ENCODE results near the gene ZNF497.

Gene ZNF497

DNA sequence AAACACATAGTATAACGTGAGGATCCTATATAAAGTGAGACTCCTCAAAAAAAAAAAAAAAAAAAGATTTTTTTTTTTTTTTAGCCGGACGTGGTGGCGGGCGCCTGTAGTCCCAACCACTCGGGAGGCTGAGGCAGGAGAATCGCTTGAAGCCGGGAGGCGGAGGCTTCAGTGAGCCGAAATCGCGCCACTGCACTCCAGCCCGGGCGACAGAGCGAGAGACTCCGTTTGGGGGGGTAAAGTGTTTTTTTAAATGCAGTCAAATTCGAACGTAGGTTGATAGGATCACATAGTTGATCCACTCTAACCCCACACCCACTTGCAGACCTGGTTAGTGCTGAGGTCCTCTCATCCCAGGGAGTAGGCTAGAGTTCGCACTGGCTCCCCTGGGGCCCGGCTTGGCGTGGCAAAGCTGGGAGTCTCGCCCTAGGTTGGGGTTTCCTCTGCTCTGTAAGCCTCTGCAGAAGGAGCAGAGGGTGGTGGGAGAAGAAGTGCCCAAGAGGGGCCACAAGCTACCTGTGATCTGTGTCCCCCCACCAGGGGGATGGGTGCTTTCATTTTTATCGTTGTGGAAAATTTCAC lies 39.4 kb upstream of the ZNF497 start:
- H3K9ac ChIP-seq (ENCODE audit: low read length), result no peak overlapping the region
- H3F3A ChIP-seq (ENCODE audit: insufficient read depth, low read length), result no peaks in the 10 kb centered on the region
- H2AFZ ChIP-seq (ENCODE audit: low read length), result no peak overlapping the region
- no peaks in the 10 kb centered on the region for H3K9me2 ChIP-seq (replicated peaks; ENCODE audit: insufficient read depth, low read length)
- no peaks in the 10 kb centered on the region for H3K79me2 ChIP-seq (ENCODE audit: low read length)
- H3K4me1 ChIP-seq (ENCODE audit: low read length), result no peaks in the 10 kb centered on the region
- H3K36me3 ChIP-seq (replicated peaks; ENCODE audit: insufficient read depth, low read length), result no peaks in the 10 kb centered on the region
- no peak overlapping the region for H3K4me3 ChIP-seq (ENCODE audit: low read length)
- H3K27ac ChIP-seq (ENCODE audit: low read length), result no peak overlapping the region
- DNase-seq, result no peak
- peaks cover 5% of the 10 kb centered on the region; the same call in 1 of the 2 replicates for H3K27me3 ChIP-seq (replicated peaks; ENCODE audit: insufficient read depth, low read length)
- no peaks in the 10 kb centered on the region for H4K20me1 ChIP-seq (ENCODE audit: insufficient read depth, low read length)
- no peak overlapping the region for H3K4me2 ChIP-seq (ENCODE audit: low read depth, low read length)
- H3K9me3 ChIP-seq (replicated peaks; ENCODE audit: insufficient read depth, low read length), result no peaks in the 10 kb centered on the region
- TF ChIP-seq EZH2 (optimal IDR thresholded peaks at IDR 0.05; ENCODE audit: low read depth, low read length) (no peak), EZH2phosphoT487 (IDR thresholded peaks at IDR 0.05; ENCODE audit: low read length) (no peak)
- TF ChIP-seq, protein P1, sequence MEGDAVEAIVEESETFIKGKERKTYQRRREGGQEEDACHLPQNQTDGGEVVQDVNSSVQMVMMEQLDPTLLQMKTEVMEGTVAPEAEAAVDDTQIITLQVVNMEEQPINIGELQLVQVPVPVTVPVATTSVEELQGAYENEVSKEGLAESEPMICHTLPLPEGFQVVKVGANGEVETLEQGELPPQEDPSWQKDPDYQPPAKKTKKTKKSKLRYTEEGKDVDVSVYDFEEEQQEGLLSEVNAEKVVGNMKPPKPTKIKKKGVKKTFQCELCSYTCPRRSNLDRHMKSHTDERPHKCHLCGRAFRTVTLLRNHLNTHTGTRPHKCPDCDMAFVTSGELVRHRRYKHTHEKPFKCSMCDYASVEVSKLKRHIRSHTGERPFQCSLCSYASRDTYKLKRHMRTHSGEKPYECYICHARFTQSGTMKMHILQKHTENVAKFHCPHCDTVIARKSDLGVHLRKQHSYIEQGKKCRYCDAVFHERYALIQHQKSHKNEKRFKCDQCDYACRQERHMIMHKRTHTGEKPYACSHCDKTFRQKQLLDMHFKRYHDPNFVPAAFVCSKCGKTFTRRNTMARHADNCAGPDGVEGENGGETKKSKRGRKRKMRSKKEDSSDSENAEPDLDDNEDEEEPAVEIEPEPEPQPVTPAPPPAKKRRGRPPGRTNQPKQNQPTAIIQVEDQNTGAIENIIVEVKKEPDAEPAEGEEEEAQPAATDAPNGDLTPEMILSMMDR (IDR thresholded peaks at IDR 0.05; ENCODE audit: low read length), result no peak

- Histone ChIP-seq H2AFZ (ENCODE audit: low read length) (no peak overlapping the region), H3K36me3 (replicated peaks; ENCODE audit: insufficient read depth, low read length) (no peaks in the 10 kb centered on the region)
Measured at GRCh38 chr19:58400916-58401839, 38.6 kb upstream of the ZNF497 start.

GRCh38 chr19:58400316-58400915 lies 37.9 kb upstream of the ZNF497 start:
- H3K4me3 ChIP-seq (ENCODE audit: low read length), result no peak overlapping the region
- no peak overlapping the region for H3K4me2 ChIP-seq (ENCODE audit: low read depth, low read length)
- DNase-seq, result no peak
- no peaks in the 10 kb centered on the region for H3K4me1 ChIP-seq (ENCODE audit: low read length)
- H3K9me2 ChIP-seq (replicated peaks; ENCODE audit: insufficient read depth, low read length), result no peaks in the 10 kb centered on the region
- TF ChIP-seq, protein P1 (IDR thresholded peaks at IDR 0.05; ENCODE audit: low read length), result no peak
- TF ChIP-seq EZH2 (optimal IDR thresholded peaks at IDR 0.05; ENCODE audit: low read depth, low read length), result no peak
- no peak for TF ChIP-seq EZH2phosphoT487 (IDR thresholded peaks at IDR 0.05; ENCODE audit: low read length)
- H3K27me3 ChIP-seq (replicated peaks; ENCODE audit: insufficient read depth, low read length), result peaks cover 5% of the 10 kb centered on the region; the same call in 1 of the 2 replicates
- H3K9me3 ChIP-seq (replicated peaks; ENCODE audit: insufficient read depth, low read length), result no peaks in the 10 kb centered on the region
- H3K9ac ChIP-seq (ENCODE audit: low read length), result no peak overlapping the region
- H3K79me2 ChIP-seq (ENCODE audit: low read length), result no peaks in the 10 kb centered on the region
- H3F3A ChIP-seq (ENCODE audit: insufficient read depth, low read length), result no peaks in the 10 kb centered on the region
- H2AFZ ChIP-seq (ENCODE audit: low read length), result no peak overlapping the region
- no peaks in the 10 kb centered on the region for H3K36me3 ChIP-seq (replicated peaks; ENCODE audit: insufficient read depth, low read length)
- H4K20me1 ChIP-seq (ENCODE audit: insufficient read depth, low read length), result no peaks in the 10 kb centered on the region
- no peak overlapping the region for H3K27ac ChIP-seq (ENCODE audit: low read length)

More at GRCh38 chr19:58400916-58401839, 38.6 kb upstream of the ZNF497 start:
- H3K9me2 ChIP-seq (replicated peaks; ENCODE audit: insufficient read depth, low read length), result no peaks in the 10 kb centered on the region
- H4K20me1 ChIP-seq (ENCODE audit: insufficient read depth, low read length), result no peaks in the 10 kb centered on the region
- H3K79me2 ChIP-seq (ENCODE audit: low read length), result no peaks in the 10 kb centered on the region
- no peak overlapping the region for H3K27ac ChIP-seq (ENCODE audit: low read length)
- no peak overlapping the region for H3K9ac ChIP-seq (ENCODE audit: low read length)
- peaks cover 5% of the 10 kb centered on the region; the same call in 1 of the 2 replicates for H3K27me3 ChIP-seq (replicated peaks; ENCODE audit: insufficient read depth, low read length)
- no peaks in the 10 kb centered on the region for H3K9me3 ChIP-seq (replicated peaks; ENCODE audit: insufficient read depth, low read length)
- no peaks in the 10 kb centered on the region for H3F3A ChIP-seq (ENCODE audit: insufficient read depth, low read length)
- no peak for TF ChIP-seq EZH2phosphoT487 (IDR thresholded peaks at IDR 0.05; ENCODE audit: low read length)
- TF ChIP-seq, protein P1 (IDR thresholded peaks at IDR 0.05; ENCODE audit: low read length), result no peak
- TF ChIP-seq EZH2 (optimal IDR thresholded peaks at IDR 0.05; ENCODE audit: low read depth, low read length), result no peak
- H3K4me3 ChIP-seq (ENCODE audit: low read length), result no peak overlapping the region
- no peak overlapping the region for H3K4me2 ChIP-seq (ENCODE audit: low read depth, low read length)
- no peak for DNase-seq
- no peaks in the 10 kb centered on the region for H3K4me1 ChIP-seq (ENCODE audit: low read length)

Measured in MM.1S (cell line).